Head of caudate nucleus (tissue), 42 donors: Measurements from ENCODE around the gene TMEM132D.

Experiments
- DNase-seq, 42 donors: peaks; one replicate each; pipeline versions ENCODE4 v3.0.0 to v3.0.0-alpha.2; 2020 to 2021; ENCODE audit warnings: mixed read lengths in 7 of 42
- intact Hi-C: fragments of 100-400 bp; cut with DNase I; formaldehyde crosslinking; loops from one replicate; pipeline ENCODE4 v1.15.0; 2022

Gene TMEM132D

GRCh38 chr12:129619271-129619670 is 284.6 kb downstream of the TMEM132D start:
- intact Hi-C loops = no loop called here
- no peak for DNase-seq

- DNase-seq = no peak
- intact Hi-C loops = no loop called here
These were observed 286.0 kb downstream of the TMEM132D start for GRCh38 chr12:129617849-129618248.

DNA sequence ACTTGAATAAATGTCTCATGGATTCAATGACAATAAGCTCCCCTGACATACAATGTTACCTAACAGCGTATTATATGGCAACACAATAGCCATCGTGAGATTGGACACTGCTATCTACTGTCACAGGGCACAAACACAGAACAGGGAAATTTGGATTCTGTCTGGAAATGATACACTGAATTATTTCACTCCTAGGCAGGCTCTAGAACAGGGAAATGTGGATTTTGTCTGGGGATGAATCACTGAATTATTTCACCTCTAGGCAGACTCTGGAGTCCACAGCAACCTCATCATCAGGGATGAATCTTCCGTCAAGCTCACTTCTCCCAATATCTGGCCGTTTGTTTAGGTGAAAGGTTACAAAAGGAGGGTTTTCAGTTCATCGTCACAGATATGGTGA is 288.8 kb downstream of the TMEM132D start:
- intact Hi-C loops = no loop called here
- no peak for DNase-seq

DNA sequence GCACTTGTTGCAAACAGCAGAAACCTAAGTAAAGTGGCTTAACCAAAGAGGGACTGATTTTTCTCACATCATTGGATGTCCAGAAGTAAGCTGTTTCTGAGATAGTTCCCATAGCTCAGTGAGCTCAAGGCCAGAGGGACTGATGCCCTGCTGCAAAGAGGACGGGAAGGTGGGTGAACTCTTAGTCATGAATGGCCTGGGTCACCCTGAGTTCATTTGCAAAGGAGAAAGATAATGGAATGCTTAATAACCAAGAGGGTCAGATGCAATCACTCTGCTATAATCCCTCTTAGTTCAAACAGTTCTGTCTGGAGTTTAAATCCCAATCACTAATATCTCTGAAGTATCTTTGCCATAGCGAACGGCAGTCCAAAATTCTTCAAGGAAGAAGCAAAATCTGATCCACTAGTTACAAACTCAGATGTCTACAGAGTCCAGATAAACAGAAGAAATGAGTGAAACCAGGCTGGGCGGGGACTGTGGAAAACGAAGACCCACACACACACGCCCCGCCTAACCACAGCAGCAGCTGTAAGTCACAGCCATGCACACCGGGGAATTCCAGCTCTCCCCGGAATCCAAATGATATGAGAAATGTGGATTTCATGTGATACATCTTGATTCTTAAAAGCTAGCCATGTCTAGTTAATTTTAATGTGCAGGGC is 289.5 kb downstream of the TMEM132D start:
- intact Hi-C loops = no loop called here
- DNase-seq = no peak

DNA sequence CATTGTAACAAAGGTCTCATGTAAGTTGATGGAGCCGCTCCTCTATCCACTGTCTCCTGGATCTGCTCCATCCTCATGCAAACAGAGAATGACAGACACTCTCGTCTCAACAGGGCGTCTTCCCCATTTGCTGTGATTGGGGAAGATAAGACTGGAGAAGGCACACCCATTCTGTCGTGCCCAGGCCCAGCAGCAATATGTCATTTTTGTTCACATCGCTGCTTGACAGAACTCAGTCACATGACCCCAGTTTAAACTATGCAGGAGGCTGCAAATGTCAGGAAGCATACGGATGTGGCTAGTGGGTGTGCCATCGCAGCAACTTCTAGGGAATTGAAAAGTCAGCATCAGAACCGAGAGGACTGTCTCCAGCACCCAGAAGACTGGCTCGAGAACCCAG is 290.5 kb downstream of the TMEM132D start:
- intact Hi-C loops = no loop called here

GRCh38 chr12:129610601-129611120 is 293.2 kb downstream of the TMEM132D start:
- intact Hi-C loops = no loop called here
- no peak for DNase-seq

More for the DNA sequence above, 290.5 kb downstream of the TMEM132D start:
- peak in 16 of 42 donors; percentile 3 to 69 (median 26) for DNase-seq

- peak in 12 of 42 donors; percentile 10 to 55 (median 28) for DNase-seq
- intact Hi-C loops = no loop called here
These were observed 296.1 kb downstream of the TMEM132D start for GRCh38 chr12:129607756-129608155.

- DNase-seq = no peak
- intact Hi-C loops = no loop called here
These were observed 296.5 kb downstream of the TMEM132D start for GRCh38 chr12:129607301-129607700.

DNA sequence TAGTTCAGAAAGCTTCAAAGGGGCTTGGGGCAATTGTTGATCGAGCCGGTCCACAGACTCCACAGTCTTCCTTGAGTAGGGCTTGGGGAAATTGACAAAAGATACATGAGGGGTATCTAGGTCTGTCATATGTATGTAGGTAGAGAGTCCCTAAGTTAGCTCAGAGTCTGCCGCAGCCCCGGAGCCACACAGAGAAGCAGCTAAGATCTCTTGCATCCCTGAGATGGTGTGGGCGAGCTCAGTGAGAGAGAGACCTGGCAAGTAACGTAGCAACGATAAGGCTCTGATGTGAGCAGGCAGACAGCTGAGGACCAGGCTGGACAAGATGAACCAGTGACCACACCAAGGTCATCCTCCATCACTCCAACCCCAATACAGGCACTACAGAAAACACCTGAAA is 297.6 kb downstream of the TMEM132D start:
- DNase-seq = peak in 37 of 42 donors; percentile 6 to 86 (median 48)

DNA sequence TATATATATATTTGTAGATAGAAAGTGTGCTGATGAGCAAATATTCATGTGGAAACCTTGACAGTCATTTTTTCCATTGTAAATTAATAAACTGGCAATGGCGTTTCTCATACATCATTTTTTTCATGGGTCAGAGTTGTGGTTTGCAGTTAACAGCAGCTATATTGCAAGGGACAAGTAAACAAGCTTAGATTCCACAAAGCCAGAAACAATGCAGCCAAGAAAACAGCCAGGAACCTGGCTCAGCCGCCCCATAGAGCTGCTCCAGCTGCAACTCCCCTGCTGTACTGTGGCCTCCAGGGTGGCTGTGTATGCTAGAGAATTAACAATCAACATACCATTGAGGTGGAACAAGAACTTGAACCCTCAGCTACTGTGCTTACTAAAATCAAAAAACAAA is 298.2 kb downstream of the TMEM132D start:
- DNase-seq = peak in 1 of 42 donors; percentile 18
- intact Hi-C loops = no loop called here

More for the DNA sequence above, 297.6 kb downstream of the TMEM132D start:
- intact Hi-C loops = no loop called here

GRCh38 chr12:129604506-129604905 is 299.3 kb downstream of the TMEM132D start:
- intact Hi-C loops = no loop called here
- DNase-seq = no peak

GRCh38 chr12:129599406-129599805 is 304.4 kb downstream of the TMEM132D start:
- DNase-seq = no peak
- intact Hi-C loops = no loop called here

DNA sequence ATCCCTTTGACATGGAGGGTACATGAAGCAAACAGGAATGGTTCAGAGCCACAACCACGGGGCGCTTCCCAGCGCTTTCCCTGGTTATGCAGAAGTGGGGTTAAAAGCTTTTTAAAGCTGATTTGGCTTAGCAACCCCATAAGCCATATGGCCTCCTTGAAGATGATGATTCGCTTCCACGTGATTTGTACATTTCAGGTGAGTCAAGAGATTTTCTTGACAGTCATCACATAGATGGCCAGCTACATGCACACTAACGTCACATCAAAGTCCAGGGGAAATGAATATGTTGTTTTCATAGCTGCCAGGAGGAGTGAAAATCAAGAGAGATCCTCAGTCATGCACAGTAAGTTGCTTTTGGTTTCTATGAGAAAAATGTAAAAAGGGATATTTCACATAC is 309.7 kb downstream of the TMEM132D start:
- intact Hi-C loops = no loop called here
- no peak for DNase-seq

DNA sequence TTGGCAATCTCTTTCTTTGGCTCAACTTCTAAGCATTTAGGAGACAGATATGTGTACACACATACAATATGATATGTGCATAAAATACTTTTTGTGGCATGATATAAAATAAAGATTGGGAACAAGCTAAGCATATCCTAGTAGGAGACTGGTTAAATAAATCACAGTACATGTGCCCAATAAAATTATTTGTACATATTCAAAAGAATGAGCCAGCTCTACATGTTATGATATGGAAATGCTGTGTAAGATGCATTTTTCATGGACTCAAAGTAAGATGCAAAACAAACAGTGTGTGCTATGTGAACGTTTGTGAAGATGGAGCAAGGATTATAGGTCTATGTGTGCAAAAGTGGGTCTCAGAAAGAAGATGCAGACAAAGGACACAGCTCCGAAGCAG is 311.4 kb downstream of the TMEM132D start:
- intact Hi-C loops = no loop called here
- DNase-seq = no peak

GRCh38 chr12:129589503-129589902 is 314.3 kb downstream of the TMEM132D start:
- DNase-seq = no peak
- intact Hi-C loops = no loop called here

DNA sequence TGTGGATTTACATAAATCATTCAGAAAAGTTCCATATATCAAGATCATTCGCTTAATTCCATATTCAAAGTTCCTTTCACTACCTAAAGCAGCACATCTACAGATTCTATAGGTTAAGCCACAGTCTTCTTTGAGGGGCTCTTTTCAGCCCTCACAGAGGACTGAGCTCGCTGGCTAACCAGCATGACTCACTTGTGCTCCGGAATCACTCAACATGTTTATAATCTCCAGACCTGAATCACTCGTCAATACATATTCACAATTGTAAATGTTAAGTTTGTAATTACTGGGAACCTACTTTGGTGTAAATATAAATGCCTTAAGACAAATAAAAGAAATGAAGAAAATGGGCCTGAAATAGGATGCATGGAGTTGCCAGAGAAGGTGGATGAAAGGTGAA is 315.7 kb downstream of the TMEM132D start:
- intact Hi-C loops = no loop called here
- DNase-seq = no peak

- no peak for DNase-seq
- intact Hi-C loops = no loop called here
These were observed 318.5 kb downstream of the TMEM132D start for GRCh38 chr12:129585296-129585695.

DNA sequence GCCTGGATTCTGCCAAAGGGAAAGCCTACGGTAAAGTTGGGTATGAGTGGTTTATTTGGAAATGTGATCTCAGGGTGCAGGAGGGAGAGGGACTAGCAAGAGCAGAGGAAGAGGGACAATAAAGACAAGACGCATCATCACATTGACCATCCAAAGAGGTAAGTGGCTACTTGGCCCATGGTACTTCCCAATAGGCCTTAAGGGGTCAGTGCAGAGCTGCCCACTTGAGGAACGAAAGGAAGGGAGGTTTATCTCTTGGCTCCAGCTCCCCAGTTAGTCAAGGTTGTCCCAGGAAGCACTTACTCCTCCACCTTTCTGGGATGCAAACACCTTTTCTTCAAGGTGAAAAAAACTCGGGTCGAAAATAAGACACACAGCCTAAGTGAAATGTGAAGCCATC is 323.9 kb downstream of the TMEM132D start:
- intact Hi-C loops = no loop called here
- no peak for DNase-seq

GRCh38 chr12:129571901-129572494 is 331.8 kb downstream of the TMEM132D start:
- intact Hi-C loops = no loop called here
- DNase-seq = no peak

DNA sequence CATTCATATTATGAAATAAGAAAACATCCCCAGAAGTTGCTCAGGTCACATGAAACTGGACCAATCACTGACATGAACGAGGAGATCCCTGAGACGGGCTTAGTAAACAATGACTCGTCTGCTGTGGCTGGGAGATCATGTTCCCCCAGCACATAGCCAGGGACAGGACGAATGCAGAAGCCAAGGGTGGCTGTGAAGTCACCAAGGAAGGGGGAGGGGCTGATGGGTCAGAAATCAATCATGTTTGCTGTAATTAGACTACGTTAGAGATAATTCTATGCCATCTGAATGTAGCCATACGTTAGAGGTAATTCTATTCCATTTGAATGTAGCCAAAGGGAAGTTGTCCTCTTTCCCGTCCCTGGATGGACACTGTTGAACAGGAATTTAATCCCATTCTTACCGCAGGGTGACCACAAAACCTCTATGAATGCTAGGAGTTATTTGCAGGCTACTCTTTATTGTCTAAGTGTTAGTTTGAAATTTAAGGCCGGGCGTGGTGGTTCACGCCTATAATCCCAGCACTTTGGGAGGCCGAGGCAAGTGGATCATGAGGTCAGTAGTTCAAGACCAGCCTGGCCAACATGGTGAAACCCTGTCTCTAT is 332.9 kb downstream of the TMEM132D start:
- DNase-seq = no peak
- intact Hi-C loops = no loop called here
